ENCODE data around the gene ANKMY1.

ANKMY1 gene

DNA sequence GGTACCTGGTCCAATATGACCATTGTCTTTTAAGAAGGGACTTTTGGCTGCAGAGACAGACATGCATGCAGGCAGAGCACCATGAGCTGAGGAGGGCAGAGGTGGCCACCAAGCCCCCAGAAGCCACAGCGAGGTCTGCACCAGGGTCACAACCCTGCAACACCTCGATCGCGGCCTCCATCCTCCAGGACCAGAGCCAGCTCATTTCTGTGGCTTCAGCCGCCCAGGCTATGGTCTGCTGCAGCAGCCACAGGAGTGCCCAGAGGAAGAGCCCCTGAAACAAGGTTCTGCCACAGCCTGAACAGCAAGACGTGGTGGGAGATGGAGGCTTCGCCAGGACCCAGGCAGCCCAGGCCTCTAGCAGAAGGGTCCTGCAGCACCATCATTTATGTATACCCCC is 53.9 kb downstream of the ANKMY1 start:
- TF ChIP-seq, protein P1, sequence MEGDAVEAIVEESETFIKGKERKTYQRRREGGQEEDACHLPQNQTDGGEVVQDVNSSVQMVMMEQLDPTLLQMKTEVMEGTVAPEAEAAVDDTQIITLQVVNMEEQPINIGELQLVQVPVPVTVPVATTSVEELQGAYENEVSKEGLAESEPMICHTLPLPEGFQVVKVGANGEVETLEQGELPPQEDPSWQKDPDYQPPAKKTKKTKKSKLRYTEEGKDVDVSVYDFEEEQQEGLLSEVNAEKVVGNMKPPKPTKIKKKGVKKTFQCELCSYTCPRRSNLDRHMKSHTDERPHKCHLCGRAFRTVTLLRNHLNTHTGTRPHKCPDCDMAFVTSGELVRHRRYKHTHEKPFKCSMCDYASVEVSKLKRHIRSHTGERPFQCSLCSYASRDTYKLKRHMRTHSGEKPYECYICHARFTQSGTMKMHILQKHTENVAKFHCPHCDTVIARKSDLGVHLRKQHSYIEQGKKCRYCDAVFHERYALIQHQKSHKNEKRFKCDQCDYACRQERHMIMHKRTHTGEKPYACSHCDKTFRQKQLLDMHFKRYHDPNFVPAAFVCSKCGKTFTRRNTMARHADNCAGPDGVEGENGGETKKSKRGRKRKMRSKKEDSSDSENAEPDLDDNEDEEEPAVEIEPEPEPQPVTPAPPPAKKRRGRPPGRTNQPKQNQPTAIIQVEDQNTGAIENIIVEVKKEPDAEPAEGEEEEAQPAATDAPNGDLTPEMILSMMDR (IDR thresholded peaks at IDR 0.05; ENCODE audit: low read depth, low read length, missing control alignments) = no peak
- no peak for DNase-seq (ENCODE audit: low read depth)
- H3K4me3 ChIP-seq (ENCODE audit: low read depth, low read length) = no peak overlapping the region

DNA sequence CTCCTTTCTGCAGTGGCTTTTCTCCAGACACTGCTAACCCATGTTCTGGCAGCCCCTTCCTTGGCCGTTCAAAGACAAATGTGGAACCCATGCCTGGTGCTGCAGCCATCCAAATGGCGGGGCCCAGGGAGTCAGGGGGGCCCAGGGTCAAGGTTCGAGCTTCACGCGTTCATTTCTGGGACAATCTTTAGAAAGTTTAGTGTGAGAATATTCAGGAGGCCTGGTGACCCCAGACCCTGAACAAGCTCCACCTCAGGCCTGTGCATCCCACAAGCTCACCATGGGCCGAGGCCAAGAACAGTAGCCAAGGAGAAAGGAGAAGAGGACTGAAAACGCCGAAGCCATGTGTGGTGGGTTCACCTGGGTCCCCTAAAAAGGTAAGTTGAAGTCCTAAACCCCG is 54.4 kb downstream of the ANKMY1 start:
- DNase-seq (ENCODE audit: low read depth) = no peak
- TF ChIP-seq, protein P1 (IDR thresholded peaks at IDR 0.05; ENCODE audit: low read depth, low read length, missing control alignments) = no peak
- no peak overlapping the region for H3K4me3 ChIP-seq (ENCODE audit: low read depth, low read length)

DNA sequence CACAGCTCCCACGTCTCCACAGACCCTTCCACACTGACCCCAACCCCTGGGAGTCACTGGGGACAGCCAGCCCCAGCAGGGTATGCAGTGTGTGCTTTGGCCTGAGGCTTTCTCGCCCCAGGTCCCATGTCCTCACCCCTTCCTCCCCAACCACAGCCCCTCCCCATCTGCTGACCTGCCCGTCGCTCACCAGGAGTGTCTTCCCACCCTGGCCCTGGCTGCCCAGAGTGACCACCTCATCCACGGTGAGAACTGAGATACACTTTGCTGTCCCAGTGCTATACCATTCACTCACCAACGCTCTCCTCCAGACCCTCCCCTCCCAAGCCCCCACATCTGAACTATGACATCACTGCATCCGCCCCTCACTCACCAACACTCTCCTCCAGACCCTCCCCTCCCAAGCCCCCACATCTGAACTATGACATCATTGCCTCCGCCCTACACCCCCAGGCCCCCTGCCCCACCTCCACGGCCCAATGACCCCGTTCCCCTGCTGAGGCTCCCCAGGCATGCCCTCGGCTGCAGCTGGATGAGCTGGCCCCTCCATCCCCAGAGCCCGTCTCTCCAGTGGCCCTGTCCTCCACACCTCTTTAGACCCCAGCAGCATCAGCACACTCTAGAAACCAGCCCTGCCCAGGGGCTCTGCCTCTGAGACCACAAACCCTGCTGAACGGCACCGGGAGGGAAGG is 55.2 kb downstream of the ANKMY1 start:
- DNase-seq (ENCODE audit: low read depth) = no peak
- H3K4me3 ChIP-seq (ENCODE audit: low read depth, low read length) = no peak overlapping the region
- TF ChIP-seq, protein P1 (IDR thresholded peaks at IDR 0.05; ENCODE audit: low read depth, low read length, missing control alignments) = no peak

DNA sequence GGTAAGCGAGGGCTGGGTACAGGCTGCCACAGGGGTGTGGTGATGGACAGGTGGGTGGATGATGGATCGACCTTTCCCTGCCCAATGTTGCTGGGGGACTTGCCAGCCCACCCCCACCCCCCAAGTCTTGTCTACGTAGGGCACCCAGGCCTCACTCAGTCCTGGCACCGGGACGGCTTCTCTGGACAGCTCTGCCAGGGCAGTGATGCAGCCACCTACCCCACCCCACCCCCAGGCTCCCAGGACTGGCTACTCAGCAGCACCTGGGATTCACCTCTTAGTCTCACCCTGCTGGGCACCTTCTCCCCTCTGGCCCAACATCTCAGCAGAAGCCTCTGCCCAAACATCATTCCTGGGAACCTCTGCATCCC is 55.7 kb downstream of the ANKMY1 start:
- H3K4me3 ChIP-seq (ENCODE audit: low read depth, low read length) = no peak overlapping the region
- DNase-seq (ENCODE audit: low read depth) = no peak
- TF ChIP-seq, protein P1 (IDR thresholded peaks at IDR 0.05; ENCODE audit: low read depth, low read length, missing control alignments) = no peak

DNA sequence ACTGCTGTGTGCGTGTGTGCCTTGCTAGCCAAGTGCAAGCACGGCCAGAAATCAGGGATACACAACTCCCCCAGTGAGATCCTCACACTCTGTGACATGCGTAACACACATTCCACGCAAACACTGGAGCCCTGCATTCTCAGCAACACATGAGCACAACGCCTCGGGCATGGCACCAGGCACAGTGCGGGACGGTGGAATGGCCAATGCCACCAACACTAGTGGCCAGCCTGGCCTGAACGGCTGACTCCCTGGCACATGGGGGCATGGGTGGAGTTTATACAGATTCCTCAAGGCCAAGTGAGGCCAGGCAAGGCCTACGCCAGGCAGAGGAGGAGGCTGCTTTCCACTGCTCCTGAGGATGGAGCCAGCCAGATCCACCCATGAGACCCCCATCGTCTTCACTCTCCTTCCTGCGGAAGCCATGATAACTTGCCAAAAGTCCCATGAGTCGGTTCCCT is 56.2 kb downstream of the ANKMY1 start:
- no peak for DNase-seq (ENCODE audit: low read depth)
- no peak overlapping the region for H3K4me3 ChIP-seq (ENCODE audit: low read depth, low read length)
- TF ChIP-seq, protein P1 (IDR thresholded peaks at IDR 0.05; ENCODE audit: low read depth, low read length, missing control alignments) = no peak

DNA sequence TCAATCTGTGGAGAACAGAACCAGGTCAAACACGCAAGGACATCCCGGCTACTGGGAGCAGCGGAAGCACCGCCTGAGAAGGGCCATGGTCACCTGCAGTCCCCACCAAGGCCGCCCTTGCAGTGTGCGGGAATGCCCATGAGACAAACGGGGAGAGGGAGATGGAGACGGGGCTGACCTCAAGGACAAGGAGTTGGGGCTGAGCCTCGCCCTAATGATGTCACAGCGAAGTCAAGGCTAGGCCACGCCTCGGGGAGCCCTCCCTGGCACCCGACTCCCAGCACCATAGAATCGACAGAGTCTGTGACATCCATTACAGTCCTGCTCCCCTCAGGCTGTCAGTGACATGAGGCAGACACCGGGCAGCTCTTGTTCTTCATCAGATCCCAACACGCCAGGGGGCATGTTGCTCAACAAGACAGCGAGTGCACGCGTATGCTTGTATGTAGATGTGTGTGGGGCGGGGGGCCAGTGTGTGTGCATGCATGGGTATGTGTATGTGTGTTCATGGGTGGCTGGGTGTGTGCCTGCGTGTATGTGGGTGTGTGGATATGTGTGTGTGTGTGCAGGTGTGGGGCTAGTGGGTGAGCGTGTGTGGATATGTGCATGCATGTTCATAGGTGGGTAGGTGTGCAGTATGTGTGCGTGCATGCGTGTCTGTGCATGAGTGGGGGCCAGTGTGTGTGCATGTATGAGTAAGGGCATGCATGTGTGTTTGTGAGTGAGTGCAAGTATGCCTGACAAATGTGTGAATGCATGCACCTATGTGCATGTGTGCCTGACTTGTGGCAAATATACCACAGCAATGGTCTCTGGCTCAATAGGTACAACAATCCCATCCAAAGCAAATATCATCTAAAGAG is 57.0 kb downstream of the ANKMY1 start:
- no peak for DNase-seq (ENCODE audit: low read depth)

More for the DNA sequence above, 57.0 kb downstream of the ANKMY1 start:
- no peak overlapping the region for H3K4me3 ChIP-seq (ENCODE audit: low read depth, low read length)
- TF ChIP-seq, protein P1 (IDR thresholded peaks at IDR 0.05; ENCODE audit: low read depth, low read length, missing control alignments) = no peak

Data from GM12864 (cell line).